Pons (tissue), 1 donor: ENCODE results near the gene TOM1L1.
A peak's percentile ranks its signal among the peaks of the same experiment; 100 is the strongest.

Experiments
- DNase-seq: peaks from one replicate; pipeline ENCODE4 v3.0.0-alpha.2; 2016; ENCODE audit warnings: low spot score

Gene TOM1L1

GRCh38 chr17:54899201-54899600 is 1.5 kb upstream of the TOM1L1 start:
- DNase-seq = no peak

DNA sequence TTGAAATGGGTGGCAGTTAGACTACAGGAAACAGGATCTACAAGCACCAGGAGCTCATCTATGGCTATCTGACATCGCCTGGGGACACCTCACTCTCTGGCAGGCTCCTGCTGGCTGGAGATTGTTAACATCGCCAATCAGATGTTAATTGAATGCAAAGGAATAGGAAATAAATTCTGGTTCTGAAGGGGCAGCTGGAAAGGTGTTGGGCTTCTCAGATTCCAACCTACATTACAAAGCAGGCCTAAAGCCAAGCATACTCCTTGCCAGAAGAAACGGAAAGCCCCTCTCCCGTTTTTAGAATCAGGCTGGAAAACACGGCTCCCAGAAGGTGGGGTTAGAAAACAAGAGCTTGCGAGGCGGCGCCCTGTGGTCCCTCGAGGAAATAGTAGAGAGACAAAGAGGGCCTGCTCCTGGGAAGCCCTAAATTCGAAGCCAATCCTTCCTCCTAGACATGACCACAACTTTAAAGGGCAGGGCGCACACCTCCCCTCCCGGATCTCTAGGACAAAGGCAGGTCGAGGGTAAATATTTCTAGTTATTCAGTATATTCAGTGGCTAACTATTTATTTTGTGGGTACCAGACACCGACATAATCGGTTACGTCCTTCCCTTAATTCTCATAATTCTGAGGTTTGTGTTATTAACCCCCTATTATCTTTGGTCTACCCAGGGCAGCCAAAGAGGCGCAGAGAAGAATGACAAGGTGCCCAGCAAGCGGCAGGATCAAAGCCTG is 763 bp upstream of the TOM1L1 start:
- DNase-seq = no peak

DNA sequence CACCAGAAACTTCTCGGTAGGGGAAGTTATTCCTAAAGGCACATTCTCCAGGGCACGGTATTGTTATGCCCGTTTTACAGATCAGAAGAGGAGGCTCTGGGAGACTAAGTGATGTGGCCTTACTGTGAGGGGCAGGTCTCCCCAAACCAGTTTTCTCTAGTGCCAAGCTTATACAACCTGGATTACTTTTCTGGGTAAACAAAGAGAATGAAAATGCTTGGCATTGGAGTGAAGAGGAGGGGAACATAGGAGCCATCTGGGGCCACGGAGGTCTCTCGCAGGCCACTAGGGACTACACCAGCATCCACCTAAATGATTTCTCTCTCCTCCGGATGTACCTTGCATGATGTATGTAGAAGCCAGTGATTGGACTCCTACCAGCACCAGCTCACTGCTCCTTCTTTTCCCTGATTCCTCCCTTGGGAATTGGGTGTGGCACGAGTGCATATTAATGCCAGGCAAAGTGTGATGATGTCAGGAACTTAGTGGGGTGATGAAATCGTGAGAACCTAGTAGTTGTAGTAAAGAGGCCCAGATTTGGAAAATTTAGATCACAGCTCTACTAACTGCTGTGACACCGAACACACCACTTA is 674 bp downstream of the TOM1L1 start:
- no peak for DNase-seq

DNA sequence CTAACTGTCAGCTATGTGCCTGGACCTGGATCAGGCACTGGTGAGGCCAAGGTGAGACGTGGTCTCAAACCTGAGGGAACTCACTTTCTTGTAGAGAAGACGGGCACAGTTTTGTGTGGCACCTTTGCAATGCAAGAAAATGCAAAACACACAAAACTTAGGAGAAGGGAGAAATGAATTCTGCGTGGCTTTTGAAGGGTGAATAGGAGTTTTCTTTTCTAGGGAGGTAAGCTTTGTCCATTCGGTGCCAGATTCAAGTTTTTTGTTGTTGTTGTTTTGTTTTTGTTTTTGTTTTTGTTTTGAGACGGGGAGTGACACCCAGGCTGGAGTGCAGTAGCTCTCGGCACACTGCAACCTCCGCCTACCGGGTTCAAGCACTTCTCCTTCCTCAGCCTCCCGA is 1.4 kb downstream of the TOM1L1 start:
- no peak for DNase-seq

DNA sequence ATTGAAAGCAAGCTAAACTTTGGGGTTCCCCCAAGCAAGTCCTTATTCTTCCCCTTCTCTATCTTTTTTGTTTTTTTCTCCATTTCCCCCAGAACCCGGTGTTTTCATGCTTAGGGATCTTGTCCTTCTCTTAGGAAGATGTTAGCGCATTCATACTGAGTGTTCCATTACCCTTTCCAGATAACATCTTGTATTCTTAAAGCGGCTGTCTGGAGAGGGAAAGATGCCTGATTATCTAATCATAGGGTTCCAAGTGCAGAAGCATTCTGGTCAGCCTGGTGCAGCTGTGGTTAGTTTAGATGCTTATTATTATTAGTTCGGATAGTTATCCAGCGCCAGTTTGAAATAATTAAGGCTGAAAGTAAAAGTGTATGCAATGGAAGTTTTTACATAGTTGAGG is 2.0 kb downstream of the TOM1L1 start:
- DNase-seq = no peak

DNA sequence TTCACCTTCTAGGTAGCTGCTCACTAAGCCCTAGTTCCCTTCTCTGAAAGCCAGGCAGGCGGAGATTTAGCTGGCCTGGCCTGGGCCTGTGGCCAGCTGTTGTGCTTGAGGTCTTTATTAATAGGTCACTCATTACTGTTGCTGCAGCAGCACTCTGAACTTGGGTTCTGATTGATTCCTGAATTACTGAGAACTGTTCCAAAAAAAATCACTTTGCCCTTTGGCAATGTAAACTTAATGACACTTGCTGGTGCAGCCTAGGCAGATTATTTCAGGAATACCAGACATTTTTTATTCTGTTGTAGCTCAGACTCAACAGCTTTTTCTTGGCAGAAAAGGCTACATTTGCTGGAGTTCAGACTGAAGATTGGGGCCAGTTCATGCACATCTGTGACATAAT is 2.7 kb downstream of the TOM1L1 start:
- DNase-seq = peak; percentile 30

GRCh38 chr17:54906683-54907082 is 6.0 kb downstream of the TOM1L1 start:
- DNase-seq = no peak

DNA sequence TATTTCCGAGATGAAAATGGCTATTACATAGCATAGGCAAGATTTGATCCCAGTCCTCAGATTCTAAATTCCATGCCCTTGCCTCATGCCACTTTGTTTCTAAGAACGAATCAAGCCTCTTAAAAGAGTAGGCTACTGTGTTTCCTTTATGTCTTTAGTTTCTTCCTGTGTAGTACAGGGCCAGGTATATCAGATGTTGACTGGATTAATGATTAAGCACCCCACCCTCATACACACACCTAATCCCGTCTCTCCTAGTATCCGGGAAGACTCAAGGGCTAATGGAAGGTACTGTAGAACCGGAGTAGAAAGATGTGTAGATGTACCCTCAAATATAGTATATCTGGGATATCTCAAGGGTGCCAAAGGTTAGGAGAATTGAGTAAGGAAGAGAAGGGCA is 6.7 kb downstream of the TOM1L1 start:
- DNase-seq = no peak

DNA sequence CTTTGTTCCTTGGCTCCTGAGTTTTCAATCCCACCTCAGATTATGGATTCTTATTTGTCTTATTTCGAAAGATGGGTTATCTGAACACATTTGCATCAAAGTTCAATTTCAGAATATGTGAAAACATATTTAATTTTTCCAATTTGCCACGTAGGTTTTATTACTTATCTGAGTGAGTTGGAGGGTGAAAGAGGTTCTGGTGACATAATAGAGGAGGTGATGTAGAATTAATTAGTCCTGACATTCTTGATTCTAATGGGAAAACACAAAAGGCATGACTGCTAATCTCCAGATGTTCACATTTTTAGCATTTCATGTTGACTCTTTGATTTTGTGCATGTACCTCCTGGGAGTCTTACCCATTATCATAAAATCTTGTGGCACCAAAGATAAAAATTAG is 9.1 kb downstream of the TOM1L1 start:
- DNase-seq = no peak

GRCh38 chr17:54916721-54917120 is 16.1 kb downstream of the TOM1L1 start:
- DNase-seq = no peak

DNA sequence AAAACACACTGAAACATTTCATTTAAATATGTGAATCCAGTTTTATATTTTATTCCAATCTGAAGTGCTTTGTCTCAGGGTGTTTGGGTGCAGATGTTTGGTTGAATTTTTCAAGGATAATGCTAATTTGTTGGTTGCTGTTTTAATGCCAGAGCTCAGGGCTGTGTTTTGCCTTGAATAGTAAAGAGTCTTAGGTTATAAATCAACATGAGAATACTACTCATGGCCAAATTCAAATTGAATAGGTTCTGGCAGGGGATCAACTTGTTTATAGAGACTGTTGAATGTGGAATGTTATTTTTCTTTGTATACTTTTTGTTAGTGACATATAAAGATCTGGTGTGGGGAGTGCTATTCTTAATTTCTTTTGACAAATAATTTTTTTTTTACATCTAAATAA is 18.8 kb downstream of the TOM1L1 start:
- no peak for DNase-seq

- DNase-seq = no peak
These were observed 20.2 kb downstream of the TOM1L1 start for GRCh38 chr17:54920819-54921218.

GRCh38 chr17:54924405-54924804 is 23.8 kb downstream of the TOM1L1 start:
- no peak for DNase-seq

DNA sequence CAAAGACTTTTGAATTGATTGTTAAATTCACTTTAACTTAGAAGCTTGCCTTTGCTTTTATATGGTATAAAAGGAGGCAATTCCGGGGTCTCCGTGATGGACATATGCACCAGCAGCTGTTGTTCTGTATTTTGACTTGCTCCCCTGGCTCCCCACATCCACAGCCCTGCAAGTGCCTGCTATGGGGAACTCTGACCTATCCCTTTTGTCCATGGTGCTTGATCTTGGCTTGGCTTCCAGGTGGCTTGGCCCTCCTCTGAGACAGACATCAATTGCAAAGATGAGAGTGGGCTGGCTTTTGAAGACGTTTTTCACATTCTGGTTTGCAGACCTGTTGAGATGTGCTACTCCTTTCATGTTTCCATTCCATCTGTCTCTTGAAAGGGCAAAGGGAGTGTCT is 26.9 kb downstream of the TOM1L1 start:
- no peak for DNase-seq

DNA sequence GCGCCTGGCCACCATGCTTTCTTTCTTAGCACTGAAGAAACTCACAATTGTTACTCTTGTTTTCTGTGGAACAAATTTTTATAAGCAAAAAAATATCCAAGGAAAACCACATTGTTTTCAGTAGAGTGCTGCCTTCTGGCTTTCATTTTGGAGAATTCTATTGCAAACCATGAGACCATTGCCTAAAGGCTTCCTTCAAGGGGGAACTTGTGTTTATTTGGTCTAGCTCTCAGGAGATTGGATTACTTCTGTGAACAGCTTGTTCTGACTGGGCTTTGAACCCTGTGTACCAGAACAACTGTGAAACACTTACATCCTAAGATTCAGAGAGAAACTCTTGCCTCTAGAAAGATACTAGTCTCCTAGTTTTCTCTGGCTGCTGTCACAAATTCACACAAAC is 32.1 kb downstream of the TOM1L1 start:
- DNase-seq = no peak

GRCh38 chr17:54933921-54934320 is 33.3 kb downstream of the TOM1L1 start:
- DNase-seq = no peak

DNA sequence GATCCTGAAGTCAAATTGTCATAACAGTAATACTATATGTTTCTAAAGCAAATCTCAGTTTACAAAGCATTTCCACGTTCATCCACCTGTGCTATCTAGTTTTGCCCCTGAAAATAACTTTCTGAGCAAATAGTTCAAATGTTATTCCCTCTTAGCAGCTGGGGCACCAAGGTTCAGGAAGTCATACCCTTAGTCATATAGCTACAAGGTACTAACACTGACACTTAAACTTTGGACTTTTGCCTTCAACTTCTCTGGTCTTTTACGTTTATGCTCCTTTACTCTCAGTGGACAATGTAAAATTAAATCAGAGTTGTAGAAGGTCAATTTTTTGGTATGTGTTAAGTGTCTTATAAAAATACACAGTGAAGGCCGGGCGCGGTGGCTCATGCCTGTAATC is 34.8 kb downstream of the TOM1L1 start:
- no peak for DNase-seq

DNA sequence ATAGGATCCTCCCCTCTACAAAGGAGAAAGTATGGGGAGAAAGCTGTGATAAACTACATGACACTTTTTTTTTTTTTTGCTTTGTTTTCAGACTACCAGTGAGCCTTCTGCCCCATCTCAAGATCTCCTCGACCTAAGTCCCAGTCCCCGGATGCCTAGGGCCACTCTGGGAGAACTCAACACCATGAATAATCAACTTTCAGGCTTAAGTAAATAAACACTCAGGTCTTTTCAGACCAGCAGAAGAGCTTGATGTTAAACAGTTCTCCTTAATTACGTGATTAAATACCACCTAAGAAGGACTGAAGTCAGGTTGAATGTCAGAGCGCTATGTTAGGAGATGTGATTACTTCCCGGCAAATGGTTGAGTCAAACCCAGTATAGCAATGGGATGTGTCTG is 36.4 kb downstream of the TOM1L1 start:
- no peak for DNase-seq

- DNase-seq = no peak
These were observed 36.8 kb downstream of the TOM1L1 start for GRCh38 chr17:54937426-54937825.

GRCh38 chr17:54941285-54941684 is 40.6 kb downstream of the TOM1L1 start:
- no peak for DNase-seq

- no peak for DNase-seq
These were observed 44.1 kb downstream of the TOM1L1 start for GRCh38 chr17:54944796-54945195.

GRCh38 chr17:54945231-54945630 is 44.6 kb downstream of the TOM1L1 start:
- no peak for DNase-seq

DNA sequence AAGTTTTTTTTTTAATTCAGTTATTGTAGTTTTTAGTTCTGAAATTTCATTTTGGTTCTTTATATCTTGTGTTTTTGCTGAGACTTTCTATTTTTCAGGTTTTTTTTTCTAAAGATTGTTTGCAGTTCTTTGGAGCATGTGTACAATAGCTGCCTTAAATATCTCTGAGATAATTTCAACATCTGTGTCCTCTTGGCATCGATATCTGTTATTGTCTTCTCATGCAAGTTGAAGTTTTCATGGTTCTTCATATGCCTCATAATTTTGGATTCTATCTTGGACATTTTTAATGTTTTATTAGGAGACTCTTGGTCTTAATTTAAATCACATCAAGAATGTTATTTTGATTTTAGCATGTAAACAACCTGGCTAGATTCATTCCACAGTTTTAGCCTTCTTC is 45.0 kb downstream of the TOM1L1 start:
- no peak for DNase-seq

DNA sequence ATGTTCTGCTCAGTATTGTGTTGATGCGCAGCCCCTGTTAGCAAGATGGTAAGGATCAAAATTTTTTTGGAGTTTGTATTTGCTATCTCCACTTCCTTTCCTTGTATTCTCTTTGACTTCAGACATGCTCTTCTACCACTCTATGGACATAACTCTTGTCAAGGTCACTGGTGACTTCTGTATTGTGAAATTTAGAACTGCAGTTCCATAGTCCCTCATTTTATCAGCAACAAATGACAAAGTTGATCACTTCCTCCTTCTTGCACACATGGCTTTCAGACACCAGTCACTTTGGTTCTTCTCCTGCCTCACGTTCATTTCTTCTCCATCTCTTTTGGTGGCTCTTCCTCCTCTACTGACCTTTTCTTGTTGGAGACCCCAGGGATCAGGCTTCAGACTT is 46.7 kb downstream of the TOM1L1 start:
- DNase-seq = no peak
